ENCODE data around the gene ALK.

DNA sequence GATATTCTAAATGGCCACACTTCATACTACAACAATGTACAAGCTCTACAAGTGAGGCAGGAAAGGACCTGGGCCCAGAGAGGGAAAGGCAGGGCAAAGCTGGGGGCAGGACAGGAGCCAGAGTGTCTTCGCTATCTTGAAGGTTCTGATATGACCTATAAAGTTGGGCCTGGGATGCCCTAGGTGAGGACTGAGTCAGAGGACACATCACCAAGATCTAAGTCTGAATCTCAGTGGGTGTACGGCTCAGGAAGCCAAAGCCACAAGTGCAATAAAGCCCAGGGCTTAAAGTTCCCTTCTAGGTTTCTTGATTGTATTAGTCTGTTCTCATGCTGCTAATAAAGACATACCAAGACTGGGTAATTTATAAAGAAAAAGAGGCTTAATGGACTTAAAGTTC is 219.1 kb downstream of the ALK start:
- TF ChIP-seq, protein P1, sequence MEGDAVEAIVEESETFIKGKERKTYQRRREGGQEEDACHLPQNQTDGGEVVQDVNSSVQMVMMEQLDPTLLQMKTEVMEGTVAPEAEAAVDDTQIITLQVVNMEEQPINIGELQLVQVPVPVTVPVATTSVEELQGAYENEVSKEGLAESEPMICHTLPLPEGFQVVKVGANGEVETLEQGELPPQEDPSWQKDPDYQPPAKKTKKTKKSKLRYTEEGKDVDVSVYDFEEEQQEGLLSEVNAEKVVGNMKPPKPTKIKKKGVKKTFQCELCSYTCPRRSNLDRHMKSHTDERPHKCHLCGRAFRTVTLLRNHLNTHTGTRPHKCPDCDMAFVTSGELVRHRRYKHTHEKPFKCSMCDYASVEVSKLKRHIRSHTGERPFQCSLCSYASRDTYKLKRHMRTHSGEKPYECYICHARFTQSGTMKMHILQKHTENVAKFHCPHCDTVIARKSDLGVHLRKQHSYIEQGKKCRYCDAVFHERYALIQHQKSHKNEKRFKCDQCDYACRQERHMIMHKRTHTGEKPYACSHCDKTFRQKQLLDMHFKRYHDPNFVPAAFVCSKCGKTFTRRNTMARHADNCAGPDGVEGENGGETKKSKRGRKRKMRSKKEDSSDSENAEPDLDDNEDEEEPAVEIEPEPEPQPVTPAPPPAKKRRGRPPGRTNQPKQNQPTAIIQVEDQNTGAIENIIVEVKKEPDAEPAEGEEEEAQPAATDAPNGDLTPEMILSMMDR (IDR thresholded peaks at IDR 0.05), result no peak
- TF ChIP-seq JUN (IDR thresholded peaks at IDR 0.05) (no peak), CEBPB (IDR thresholded peaks at IDR 0.05) (no peak), MAFK (IDR thresholded peaks at IDR 0.05; ENCODE audit: partially characterized antibody) (no peak), POLR2A (IDR thresholded peaks at IDR 0.05; ENCODE audit: low read length) (no peak)
- TF ChIP-seq, protein P2, sequence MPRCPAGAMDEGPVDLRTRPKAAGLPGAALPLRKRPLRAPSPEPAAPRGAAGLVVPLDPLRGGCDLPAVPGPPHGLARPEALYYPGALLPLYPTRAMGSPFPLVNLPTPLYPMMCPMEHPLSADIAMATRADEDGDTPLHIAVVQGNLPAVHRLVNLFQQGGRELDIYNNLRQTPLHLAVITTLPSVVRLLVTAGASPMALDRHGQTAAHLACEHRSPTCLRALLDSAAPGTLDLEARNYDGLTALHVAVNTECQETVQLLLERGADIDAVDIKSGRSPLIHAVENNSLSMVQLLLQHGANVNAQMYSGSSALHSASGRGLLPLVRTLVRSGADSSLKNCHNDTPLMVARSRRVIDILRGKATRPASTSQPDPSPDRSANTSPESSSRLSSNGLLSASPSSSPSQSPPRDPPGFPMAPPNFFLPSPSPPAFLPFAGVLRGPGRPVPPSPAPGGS (IDR thresholded peaks at IDR 0.05), result no peak
- TF ChIP-seq, protein P3, sequence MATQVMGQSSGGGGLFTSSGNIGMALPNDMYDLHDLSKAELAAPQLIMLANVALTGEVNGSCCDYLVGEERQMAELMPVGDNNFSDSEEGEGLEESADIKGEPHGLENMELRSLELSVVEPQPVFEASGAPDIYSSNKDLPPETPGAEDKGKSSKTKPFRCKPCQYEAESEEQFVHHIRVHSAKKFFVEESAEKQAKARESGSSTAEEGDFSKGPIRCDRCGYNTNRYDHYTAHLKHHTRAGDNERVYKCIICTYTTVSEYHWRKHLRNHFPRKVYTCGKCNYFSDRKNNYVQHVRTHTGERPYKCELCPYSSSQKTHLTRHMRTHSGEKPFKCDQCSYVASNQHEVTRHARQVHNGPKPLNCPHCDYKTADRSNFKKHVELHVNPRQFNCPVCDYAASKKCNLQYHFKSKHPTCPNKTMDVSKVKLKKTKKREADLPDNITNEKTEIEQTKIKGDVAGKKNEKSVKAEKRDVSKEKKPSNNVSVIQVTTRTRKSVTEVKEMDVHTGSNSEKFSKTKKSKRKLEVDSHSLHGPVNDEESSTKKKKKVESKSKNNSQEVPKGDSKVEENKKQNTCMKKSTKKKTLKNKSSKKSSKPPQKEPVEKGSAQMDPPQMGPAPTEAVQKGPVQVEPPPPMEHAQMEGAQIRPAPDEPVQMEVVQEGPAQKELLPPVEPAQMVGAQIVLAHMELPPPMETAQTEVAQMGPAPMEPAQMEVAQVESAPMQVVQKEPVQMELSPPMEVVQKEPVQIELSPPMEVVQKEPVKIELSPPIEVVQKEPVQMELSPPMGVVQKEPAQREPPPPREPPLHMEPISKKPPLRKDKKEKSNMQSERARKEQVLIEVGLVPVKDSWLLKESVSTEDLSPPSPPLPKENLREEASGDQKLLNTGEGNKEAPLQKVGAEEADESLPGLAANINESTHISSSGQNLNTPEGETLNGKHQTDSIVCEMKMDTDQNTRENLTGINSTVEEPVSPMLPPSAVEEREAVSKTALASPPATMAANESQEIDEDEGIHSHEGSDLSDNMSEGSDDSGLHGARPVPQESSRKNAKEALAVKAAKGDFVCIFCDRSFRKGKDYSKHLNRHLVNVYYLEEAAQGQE (IDR thresholded peaks at IDR 0.05), result no peak

All from A549 (cell line).